Thyroid gland (tissue), 4 donors: ENCODE results near the gene LPCAT2. TPM values are rescaled to one million over a fixed set of nuclear protein-coding genes. Genes with fewer than 3 reads are reported as not detected.

ENCODE experiments used
- DNase-seq, 2 donors: peaks; one replicate each; pipeline ENCODE4 v3.0.0-alpha.2; 2019
- H3K27ac ChIP-seq, 3 donors: fragments of 200-600 bp; sonication (generic); 1 replicate in 2 of 3; 2 replicates in 1 of 3; pipeline ENCODE4 v1.5.1; 2016 to 2019; ENCODE audit warnings: mild to moderate bottlenecking in 1 of 3, moderate library complexity in 1 of 3
- H3K27me3 ChIP-seq: fragments of 200-600 bp; sonication (generic); one replicate; pipeline ENCODE4 v1.5.1; 2019
- H3K36me3 ChIP-seq, 2 donors: fragments of 200-600 bp; sonication (generic); one replicate each; pipeline ENCODE4 v1.5.1; 2016 to 2019
- H3K4me1 ChIP-seq, 2 donors: fragments of 200-600 bp; sonication (generic); one replicate each; pipeline ENCODE4 v1.5.1; 2017 to 2019
- H3K4me3 ChIP-seq, 3 donors: fragments of 200-600 bp; sonication (generic); replicated peaks in 1 of 3; 1 replicate in 2 of 3; 2 replicates in 1 of 3; pipeline ENCODE4 v1.5.1; 2016; ENCODE audit warnings: mild to moderate bottlenecking in 1 of 3
- H3K9me3 ChIP-seq: fragments of 200-600 bp; sonication (generic); one replicate; pipeline ENCODE4 v1.5.1; 2017
- CTCF ChIP-seq, 6 experiments: fragments of 200-600 bp in 3 of 6; fragments of 450-650 bp in 3 of 6; sonication (generic) in 3 of 6; IDR thresholded peaks; one replicate each; pipeline ENCODE4 v1.5.1; 2016 to 2019; ENCODE audit warnings: antibody characterized with exemption in 6 of 6, mild to moderate bottlenecking in 2 of 6, inconsistent platforms in 1 of 6, moderate library complexity in 1 of 6
- POLR2A ChIP-seq, 2 donors: fragments of 450-650 bp; IDR thresholded peaks; one replicate each; pipeline ENCODE4 v1.6.1; 2017; ENCODE audit warnings: antibody characterized with exemption in 2 of 2, mild to moderate bottlenecking in 2 of 2, moderate library complexity in 1 of 2
- WGBS, 2 donors: methylation state at CpG; one replicate each; pipeline ENCODE4 v1.1.5; 2017; 5-methylcytosine and 5-hydroxymethylcytosine counted together
- intact Hi-C: fragments of 100-400 bp; cut with DNase I; formaldehyde crosslinking; loops from one replicate; pipeline ENCODE4 v1.15.1; 2023
- total RNA-seq, 4 donors: library from RNA; depleted of rRNA; stranded (reverse); fragments of >200 nt; gene quantifications; one replicate each; pipeline ENCODE4 v1.2.3, GENCODE V29; 2016

LPCAT2 gene
- total RNA-seq, 4 donors from 2014 or later = 115 to 274 (median 214) TPM

- Histone ChIP-seq H3K9me3 (no peaks in the 10 kb centered on the region), H3K36me3 (no peaks in the 10 kb centered on the region), H3K4me3 (no peak overlapping the region), H3K27me3 (no peaks in the 10 kb centered on the region), H3K4me1 (peaks cover 15 to 22% of the 10 kb centered on the region in 2 donors), H3K27ac (peak overlapping the region; percentile 6 to 64 (median 35))
- WGBS, 2 donors = 72 to 79% methylated on average over 5 to 6 of the region's 6 CpGs
- no peak for TF ChIP-seq POLR2A (IDR thresholded peaks at IDR 0.05)
- intact Hi-C loops = no loop called here
- no peak for DNase-seq
Observed at GRCh38 chr16:55476625-55477533, 32.0 kb upstream of the LPCAT2 start.

GRCh38 chr16:55477736-55478135 is 31.1 kb upstream of the LPCAT2 start:
- Histone ChIP-seq H3K9me3 (no peaks in the 10 kb centered on the region), H3K27me3 (no peaks in the 10 kb centered on the region), H3K4me3 (no peak overlapping the region), H3K4me1 (peaks cover 15 to 19% of the 10 kb centered on the region in 2 donors), H3K27ac (peak overlapping the region in 2 of 3 donors; percentile 35 to 64), H3K36me3 (no peaks in the 10 kb centered on the region)
- no peak for DNase-seq
- TF ChIP-seq CTCF (IDR thresholded peaks at IDR 0.05) = no peak
- TF ChIP-seq POLR2A (IDR thresholded peaks at IDR 0.05) = no peak
- intact Hi-C loops = no loop called here
- WGBS, 2 donors = 90 to 94% methylated on average over 3 of the region's 3 CpGs

- peak; percentile 54 to 63 for DNase-seq
- 13 to 14% methylated on average over 35 to 46 of the region's 46 CpGs for WGBS, 2 donors
- peak within 1 kb of the TSS; percentile 67 to 80 (median 77) for H3K27ac ChIP-seq
- no peak for TF ChIP-seq CTCF (IDR thresholded peaks at IDR 0.05)
- TF ChIP-seq POLR2A (IDR thresholded peaks at IDR 0.05) = no peak
- no peaks in the 10 kb centered on the region for H3K9me3 ChIP-seq
- peak within 1 kb of the TSS; percentile 33 to 55 (median 44) for H3K4me3 ChIP-seq
- intact Hi-C loops = no loop called here
- H3K36me3 ChIP-seq = no peaks in the 10 kb centered on the region
- H3K4me1 ChIP-seq = peaks cover 15 to 19% of the 10 kb centered on the region in 2 donors
- no peaks in the 10 kb centered on the region for H3K27me3 ChIP-seq
Observed at GRCh38 chr16:55478827-55479429, 29.9 kb upstream of the LPCAT2 start, which contains the start of gene MMP2. Gene MMP2 (plus strand): TSS chr16:55479198. CDS start chr16:55479480, 282 bp downstream.

- Histone ChIP-seq H3K27me3 (no peaks in the 10 kb centered on the region), H3K4me1 (peaks cover 15 to 19% of the 10 kb centered on the region in 2 donors), H3K4me3 (peak overlapping the region; percentile 33 to 55 (median 44)), H3K36me3 (no peaks in the 10 kb centered on the region), H3K27ac (peak overlapping the region; percentile 67 to 80 (median 77)), H3K9me3 (no peaks in the 10 kb centered on the region)
- no peak for DNase-seq
- 0 to 1% methylated on average over 20 to 22 of the region's 41 CpGs for WGBS, 2 donors
- intact Hi-C loops = no loop called here
- TF ChIP-seq CTCF (IDR thresholded peaks at IDR 0.05) = no peak
- no peak for TF ChIP-seq POLR2A (IDR thresholded peaks at IDR 0.05)
Observed at GRCh38 chr16:55479430-55480140, 29.3 kb upstream of the LPCAT2 start.

GRCh38 chr16:55480228-55480655 is 28.6 kb upstream of the LPCAT2 start:
- TF ChIP-seq POLR2A (IDR thresholded peaks at IDR 0.05) = peak in 1 of 2 donors; percentile 27
- TF ChIP-seq CTCF (IDR thresholded peaks at IDR 0.05) = no peak
- DNase-seq = peak; percentile 91 to 93
- WGBS, 2 donors = 0 to 1% methylated on average over 8 to 17 of the region's 25 CpGs
- no peaks in the 10 kb centered on the region for H3K27me3 ChIP-seq
- H3K4me1 ChIP-seq = peaks cover 11 to 19% of the 10 kb centered on the region in 2 donors
- intact Hi-C loops = no loop called here
- H3K4me3 ChIP-seq = peak overlapping the region; percentile 8 to 55 (median 44)
- peaks cover 0 to under 1% of the 10 kb centered on the region in 2 donors for H3K36me3 ChIP-seq
- H3K9me3 ChIP-seq = no peaks in the 10 kb centered on the region
- H3K27ac ChIP-seq = peak overlapping the region; percentile 67 to 80 (median 77)
